Stimulated activated CD4-positive, alpha-beta T cell treated with anti-CD3 and anti-CD28 coated beads, Interleukin-4, amount 100 ng/mL, for 48 hours (primary cell): Measurements from ENCODE around the gene ATG101.
A peak's percentile ranks its signal among the peaks of the same experiment; 100 is the strongest.
"Not testable (repeated sequence)": the region's sequence is repeated elsewhere in the genome, so short reads cannot be mapped to it uniquely, and the experiment has no call there.

ENCODE experiments used
- DNase-seq, 2 donors: peaks; one replicate each; pipeline ENCODE4 v3.0.0-alpha.2; 2020; ENCODE audit warnings: low read depth in 2 of 2

ATG101 gene

DNA sequence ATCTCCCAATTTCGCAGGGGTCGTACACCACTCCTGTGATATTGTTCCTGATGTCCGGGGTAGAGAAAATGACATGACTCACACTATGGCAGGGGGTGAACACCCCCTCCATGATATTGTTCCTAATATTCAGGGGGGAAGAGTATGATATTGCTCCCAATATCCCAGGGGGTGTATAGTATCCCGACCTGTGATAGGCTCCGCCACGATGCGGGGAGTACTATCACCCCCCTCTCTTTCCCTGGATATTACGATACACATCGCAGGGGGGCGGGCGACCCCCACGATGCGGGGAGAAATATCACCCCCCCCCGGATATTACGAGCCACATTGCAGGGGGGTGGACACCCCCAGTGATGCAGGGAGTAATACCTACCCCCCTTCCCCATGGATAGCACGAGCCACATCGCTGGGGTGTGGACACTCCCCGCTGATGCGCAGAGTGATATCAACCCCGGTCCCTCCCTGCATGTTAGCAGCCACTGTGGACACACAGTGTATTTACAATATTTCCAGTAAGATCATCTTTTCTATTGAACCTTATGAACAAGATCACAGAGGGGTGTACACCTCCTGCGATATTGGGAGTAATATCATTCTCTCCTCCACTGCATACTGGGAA lies 27.4 kb downstream of the ATG101 start:
- no peak for DNase-seq

DNA sequence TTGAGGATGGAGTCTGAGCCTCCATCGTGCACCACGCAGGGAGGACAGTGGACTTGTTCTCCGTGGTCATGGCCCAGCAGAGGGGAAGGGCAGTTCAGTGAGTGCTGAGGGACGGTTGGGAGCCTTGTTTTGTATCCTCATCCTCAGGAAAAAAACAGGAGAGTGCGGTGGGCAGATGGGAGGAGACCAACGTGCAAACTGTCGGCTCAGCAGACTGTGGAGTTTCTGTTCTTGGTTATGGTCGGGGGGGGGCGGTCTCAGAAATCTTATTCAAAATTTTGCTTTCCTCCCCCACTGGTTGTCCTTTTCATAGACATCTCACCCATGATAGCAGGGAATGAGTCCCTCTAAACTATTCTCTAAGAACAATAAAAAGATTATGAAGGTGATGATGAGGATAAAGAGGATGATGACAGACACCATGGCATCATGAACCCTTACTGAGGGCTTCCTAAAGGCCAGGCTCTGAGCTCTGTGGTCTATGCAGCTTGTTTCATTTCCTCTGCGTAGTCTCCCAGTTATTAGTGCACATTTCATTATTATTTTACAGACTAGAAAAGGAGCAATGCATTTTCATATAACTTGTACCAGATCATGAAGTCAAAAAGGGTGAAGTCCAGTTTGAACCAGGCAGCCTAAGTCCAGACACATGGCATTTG lies 34.8 kb downstream of the ATG101 start:
- not testable (repeated sequence) for DNase-seq

DNA sequence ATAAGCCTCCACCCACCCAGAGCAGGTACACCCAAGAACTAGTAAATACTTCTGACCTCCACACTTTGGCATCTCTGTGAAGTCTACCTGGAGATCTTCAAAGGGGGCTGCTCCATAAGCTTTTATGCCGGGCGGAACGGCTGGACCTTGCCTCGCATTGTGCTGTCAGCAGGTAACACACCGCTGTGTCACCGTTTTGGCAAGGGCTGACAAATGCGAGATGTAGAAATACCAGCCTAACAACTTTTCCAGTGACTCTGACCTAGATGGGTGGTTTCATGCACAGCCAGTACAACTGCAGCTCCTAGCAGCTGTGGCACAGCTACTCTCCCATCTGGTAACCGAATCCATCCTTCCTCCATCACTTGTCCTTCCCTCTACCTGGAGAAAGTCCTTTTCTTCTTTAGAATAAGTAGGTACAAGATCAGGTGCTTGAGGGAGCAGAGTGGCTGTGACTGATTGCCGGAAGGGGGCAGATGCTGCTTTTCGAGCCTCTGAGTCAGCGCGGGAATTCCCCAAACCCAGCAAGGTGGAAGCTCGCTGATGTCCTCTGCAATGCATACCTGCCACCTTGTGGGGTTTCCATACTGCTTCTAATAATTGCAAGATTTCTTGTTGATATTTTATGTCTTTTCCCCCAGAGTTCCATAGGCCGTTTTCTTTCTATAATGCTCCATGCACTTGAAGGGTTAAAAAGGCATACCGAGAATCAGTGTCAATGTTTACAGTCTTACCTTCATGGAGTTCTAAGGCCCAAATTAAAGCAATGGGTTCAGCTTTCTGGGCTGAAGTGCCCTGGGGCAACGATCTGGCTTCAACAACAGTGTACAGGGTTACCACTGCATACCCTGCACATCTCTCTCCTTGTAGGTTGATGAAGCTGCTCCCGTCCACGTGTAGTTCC lies 46.7 kb downstream of the ATG101 start:
- peak; percentile 32 to 37 for DNase-seq

DNA sequence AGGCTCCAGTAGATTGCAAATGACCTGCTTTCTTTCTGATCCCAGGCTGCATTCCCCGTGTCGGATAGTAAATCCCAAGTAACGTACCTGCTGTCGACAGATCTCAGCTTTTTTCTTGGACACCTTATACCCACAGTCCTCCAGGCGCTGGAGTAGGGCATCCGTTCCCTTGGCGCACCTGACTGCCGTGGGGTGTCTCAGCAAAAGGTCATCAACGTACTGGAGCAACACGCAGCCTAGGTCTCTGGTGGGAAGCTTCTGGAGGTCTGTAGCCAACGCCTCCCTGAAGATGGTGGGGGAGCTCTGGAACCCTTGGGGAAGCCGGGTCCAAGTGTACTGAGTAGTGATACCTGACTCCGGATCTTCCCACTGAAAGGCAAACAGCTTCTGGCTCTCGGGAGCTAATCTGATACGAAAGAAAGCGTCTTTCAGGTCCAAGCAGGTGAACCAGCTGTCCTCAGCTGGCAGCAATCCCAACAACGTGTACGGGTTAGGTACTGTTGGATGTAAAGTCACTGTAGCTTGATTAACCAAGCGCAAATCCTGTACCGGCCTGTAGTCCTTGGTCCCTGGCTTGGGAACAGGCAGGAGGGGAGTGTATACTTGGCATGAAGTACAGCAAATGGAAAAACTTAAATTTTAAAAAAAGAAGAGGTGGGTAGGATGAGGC lies 48.2 kb downstream of the ATG101 start:
- DNase-seq: not testable (repeated sequence)

DNA sequence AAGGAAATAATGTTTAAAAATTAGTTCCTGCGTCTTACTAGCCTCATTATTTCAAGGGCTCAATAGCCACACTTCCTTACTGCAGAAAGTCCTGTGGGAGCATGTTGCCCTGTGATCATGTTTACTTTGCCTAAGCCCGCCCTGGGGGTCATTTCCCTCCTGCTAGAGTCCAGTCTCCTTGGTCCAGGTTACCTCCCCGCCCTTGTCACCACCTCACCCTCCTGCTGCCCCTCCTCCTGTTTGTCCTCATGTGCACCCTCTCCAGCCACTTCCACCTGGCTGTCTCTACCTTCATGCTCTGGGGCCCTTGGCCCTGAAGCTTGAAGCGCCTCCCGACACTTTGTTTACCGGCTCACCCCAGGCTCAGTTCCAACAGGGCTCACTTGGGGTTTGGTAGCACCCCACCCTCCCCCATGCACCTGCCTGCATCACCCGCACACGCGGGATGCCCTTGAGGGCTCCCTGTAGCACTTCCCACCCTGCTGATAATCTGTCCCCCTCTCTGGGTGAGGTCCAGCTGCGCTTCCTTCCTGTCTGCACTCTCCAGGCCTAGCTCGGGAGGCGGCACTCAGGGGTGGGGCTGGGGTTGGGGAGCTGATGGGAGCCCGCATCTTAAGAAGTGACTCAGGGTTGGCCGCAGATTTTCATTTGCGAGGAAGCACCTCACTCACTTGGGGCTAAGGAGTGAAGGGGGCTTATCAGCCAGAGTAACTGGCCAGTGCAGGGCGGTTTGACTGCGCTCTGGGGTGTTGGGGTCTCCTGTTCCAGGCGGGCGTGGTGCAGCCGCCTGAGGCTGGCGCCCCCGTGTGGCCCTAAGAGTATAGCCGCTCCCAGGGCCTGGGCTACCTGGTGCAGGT lies 49.8 kb downstream of the ATG101 start:
- DNase-seq: peak; percentile 11 to 29

DNA sequence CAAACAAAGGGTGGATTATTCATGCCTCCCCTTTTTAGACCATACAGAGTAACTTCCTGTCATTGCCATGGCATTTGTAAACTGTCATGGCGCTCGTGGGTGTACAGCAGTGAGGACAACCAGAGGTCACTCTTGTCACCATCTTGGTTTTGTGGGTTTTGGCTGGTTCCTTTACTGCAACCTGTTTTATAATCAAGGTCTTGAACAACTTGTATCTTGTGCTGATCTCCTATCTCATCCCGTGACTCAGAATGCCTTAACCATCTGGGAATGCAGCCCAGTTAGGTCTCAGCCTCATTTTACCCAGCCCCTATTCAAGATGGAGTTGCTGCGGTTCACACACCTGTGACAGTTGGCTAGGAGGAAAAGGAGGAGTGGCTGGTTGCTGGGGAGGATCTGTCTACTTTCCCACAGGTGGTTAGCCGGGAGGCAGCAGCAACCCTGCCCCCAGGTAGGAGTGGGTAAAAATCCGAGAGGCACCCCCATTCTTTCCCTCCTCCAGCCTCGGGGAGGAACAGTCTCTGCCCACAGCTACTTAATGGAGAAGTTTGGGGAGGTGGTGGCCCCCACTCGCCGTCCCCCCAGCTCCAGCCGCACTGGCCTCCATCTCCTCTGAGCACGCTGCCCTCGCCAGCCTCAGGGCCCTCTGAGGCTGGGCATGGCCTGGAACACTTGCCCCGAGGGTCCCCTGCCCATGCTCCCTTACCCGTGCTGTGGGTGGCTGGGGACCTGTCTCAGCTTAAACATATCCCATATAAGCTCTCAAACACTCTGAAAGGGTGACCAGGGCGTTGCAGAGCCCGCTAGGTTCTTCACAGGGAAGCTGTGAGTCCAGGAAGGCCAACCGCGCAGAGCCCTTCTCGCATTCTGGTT lies 51.4 kb downstream of the ATG101 start:
- DNase-seq: no peak

DNA sequence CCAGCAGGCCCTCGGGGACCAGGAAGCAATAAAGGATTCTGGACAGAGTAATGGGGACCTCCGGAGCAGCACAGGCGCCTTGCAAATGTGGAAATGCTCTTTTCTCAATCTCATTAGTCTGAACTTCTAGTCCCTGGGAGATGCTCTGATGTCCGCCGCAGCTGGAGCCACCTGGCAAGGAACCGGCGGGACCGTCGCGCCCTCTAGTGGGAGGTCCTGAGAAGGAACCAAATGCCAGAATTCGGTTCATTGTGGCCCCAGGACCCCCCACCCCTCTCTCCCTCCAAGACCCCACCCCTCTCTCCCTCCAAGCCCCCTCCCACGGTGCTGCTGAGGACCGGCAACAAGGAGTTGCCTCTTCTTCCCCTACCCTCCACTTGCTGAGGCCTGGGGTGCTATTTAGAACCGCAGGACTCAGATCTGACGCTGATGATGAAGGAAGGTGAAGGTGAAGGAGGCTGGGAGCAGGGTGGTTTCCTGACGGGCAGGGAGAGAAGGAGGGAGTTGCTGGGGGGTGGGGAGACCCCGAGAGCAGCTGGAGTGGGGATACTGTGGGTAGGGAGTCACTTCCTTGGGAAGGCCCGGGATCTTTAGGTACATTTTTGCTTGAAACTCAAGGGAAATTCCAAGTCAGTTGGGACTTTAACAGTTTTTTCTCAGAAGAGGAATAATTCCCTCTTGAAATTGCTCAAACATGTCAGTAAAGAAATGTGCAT lies 52.2 kb downstream of the ATG101 start:
- DNase-seq: peak; percentile 57 to 71

DNA sequence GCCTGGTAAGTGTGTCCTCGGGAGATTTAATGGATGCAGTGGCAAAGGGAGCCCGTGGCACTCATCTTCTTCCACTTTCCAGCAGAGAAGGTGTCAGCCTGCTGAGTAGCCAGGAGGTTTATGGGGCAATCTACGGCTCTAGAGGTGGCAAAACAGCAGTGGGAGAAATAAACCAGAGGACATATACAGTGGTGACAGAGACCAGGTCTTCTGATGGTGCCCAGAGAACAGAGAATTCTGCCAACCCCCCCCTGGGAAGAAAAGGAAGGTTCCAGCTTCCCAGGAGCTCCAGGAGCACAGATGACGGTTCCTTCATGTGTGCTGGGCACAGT lies 52.7 kb downstream of the ATG101 start:
- DNase-seq: no peak

DNA sequence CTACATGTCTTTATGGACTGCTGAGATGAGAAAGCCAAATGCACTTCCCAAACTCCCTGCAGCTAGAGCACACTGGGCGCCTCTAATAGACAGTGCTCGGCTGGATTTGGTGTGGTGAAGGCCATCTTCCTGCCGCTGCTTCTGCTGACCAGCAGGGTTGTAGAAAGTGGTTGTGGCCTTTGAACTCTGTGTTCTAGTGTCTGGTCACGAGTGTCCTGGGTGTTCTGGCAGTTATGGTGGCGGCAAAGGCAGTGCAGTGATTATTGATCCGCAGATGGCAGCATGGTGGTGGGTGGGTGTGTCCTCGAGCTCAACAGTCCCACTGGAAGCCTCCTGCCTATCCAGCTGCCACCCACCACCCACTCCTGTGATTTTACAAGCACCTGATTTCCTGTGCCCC lies 53.1 kb downstream of the ATG101 start:
- DNase-seq: no peak

DNA sequence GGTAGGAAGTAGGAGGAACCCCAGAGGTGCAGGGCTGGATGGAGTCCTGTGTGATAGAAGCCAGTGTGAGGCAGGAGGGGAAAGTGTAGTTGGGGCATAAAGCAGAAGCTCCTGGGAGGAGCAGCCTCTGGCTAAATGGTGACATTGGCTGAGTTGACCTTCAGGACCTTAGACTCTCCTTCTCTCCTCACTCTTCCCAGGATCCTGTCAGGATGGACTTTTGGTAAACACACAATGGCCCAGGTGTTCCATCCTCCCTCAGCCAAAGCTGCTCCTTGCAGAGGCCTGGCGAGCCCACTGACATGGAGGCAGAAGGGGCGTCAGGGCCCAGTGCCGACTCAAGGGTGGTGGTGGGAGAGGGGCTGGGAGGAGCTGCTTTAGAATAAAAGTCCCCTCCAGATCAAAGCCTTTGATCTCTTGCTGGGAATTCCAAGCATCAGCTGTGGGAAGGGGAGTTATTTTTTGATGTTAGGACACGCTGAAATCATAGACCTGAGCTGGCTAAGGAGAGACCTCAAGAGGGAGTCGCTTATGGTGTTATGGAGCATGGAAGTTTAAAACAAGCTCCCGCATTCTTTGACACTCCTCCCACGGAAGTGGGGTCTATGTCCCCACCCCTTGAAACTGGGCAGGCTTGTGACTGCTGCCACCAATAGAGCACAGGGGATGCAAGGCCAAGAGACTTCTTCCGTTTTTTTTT lies 53.9 kb downstream of the ATG101 start:
- DNase-seq: no peak

DNA sequence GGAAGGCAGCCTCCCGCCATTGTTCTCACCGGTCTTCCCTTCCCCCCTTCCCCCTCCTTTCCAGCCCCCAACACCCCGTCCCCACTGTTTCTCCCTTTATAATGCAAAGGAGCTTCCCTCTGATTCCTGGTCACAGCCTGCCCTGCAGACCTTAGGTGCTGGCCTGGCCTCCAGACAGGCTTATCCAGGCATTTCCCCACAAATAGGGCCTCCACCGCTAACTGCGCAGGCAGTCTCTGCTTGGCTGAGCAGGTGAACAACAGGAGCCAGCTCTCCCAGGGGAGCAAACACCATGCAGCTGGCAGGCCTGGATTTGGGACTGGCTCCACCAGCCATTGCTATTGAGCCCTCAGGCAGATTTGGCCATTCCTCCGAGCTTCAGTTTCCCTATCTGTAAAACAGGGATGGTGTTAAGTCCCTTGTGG lies 55.7 kb downstream of the ATG101 start:
- no peak for DNase-seq

DNA sequence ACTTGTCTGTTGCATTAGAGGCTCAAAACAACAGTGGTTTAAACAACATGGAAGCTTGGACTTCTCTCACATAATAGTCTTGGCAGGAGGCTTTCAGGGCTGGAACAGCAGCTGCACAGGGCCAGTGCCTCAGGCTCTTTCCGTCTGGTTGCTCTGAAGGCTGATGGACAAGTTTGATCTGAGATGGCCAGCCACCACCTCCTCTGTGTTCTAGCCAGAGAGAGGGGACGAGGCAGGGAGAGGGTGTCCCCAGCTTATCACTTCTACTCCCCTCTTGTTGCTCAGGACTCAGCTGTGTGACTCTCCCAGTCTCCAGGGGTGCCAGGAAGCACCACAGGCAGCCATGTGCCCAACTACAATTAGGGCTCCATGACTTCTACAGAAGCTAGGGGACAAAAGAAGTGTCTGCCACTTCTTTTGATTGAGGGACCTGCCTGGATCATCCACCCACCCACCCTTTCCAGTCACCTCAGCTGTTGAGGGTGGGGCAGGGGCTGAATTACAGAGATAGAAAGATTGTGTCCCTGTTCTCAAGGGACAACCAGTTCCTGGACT lies 56.3 kb downstream of the ATG101 start:
- no peak for DNase-seq
